SU-DHL-6 (cell line): ENCODE results near the gene GPR142.

Experiments
- H2AFZ ChIP-seq: fragments of 200-600 bp; sonication (generic); 2 replicates; pipeline ENCODE4 v1.6.1; 2014; ENCODE audit warnings: low read depth, mild to moderate bottlenecking, moderate library complexity, mixed read lengths, antibody characterized with exemption, low read length; ENCODE audit not compliant: severe bottlenecking
- H3F3A ChIP-seq: fragments of 200-600 bp; shearing (Covaris generic); 2 replicates; pipeline ENCODE4 v1.6.0; 2016; ENCODE audit warnings: antibody characterized with exemption, mild to moderate bottlenecking; ENCODE audit not compliant: insufficient read depth
- H3K27ac ChIP-seq: fragments of 200-600 bp; sonication (generic); 2 replicates; pipeline ENCODE4 v1.5.1; 2016; ENCODE audit warnings: low read depth, mild to moderate bottlenecking, low read length, moderate library complexity, mixed read lengths
- H3K27me3 ChIP-seq: fragments of 200-600 bp; sonication (generic), shearing (Covaris generic); 2 replicates; pipeline ENCODE4 v1.6.0; 2014; ENCODE audit warnings: mild to moderate bottlenecking, low read length
- H3K36me3 ChIP-seq: fragments of 200-600 bp; sonication (generic); 2 replicates; pipeline ENCODE4 v1.6.1; 2014; ENCODE audit warnings: mild to moderate bottlenecking, low read length, mixed read lengths
- H3K4me2 ChIP-seq: fragments of 300-600, 200-600 bp; shearing (Covaris generic), sonication (generic); 2 replicates; pipeline ENCODE4 v1.6.0; 2014; ENCODE audit warnings: low read length, low read depth, mild to moderate bottlenecking; ENCODE audit not compliant: poor library complexity, severe bottlenecking
- H3K4me3 ChIP-seq: fragments of 200-600 bp; sonication (generic); 2 replicates; pipeline ENCODE4 v1.5.1; 2014; ENCODE audit warnings: antibody characterized with exemption, low read length, mild to moderate bottlenecking, mixed read lengths; ENCODE audit not compliant: insufficient read depth, poor library complexity, severe bottlenecking
- H3K79me2 ChIP-seq: fragments of 200-600 bp; sonication (generic); 2 replicates; pipeline ENCODE4 v1.6.1; 2014; ENCODE audit warnings: mild to moderate bottlenecking, low read length, moderate library complexity; ENCODE audit not compliant: insufficient read depth
- H3K9ac ChIP-seq: fragments of 200-600 bp; sonication (generic); 2 replicates; pipeline ENCODE4 v1.7.0; 2014; ENCODE audit warnings: mild to moderate bottlenecking, low read length
- H3K9me2 ChIP-seq: fragments of 200-600 bp; sonication (generic); replicated peaks from 2 replicates; pipeline ENCODE4 v1.6.1; 2014; ENCODE audit warnings: low read length; ENCODE audit not compliant: insufficient read depth
- H3K9me3 ChIP-seq: fragments of 200-600 bp; sonication (generic); 2 replicates; pipeline ENCODE4 v1.6.1; 2014; ENCODE audit warnings: low read length, mixed read lengths; ENCODE audit not compliant: insufficient read depth
- H4K20me1 ChIP-seq: fragments of 200-600 bp; sonication (generic); 2 replicates; pipeline ENCODE4 v1.6.1; 2014; ENCODE audit warnings: low read depth, mild to moderate bottlenecking, antibody characterized with exemption, low read length, moderate library complexity, mixed read lengths
- EZH2phosphoT487 ChIP-seq: fragments of 200-600 bp; sonication (generic), shearing (Covaris generic); conservative IDR thresholded peaks from 2 replicates; pipeline ENCODE4 v1.6.1; 2018; ENCODE audit warnings: mild to moderate bottlenecking, antibody characterized with exemption, low read length, moderate library complexity, mixed read lengths
- TF ChIP-seq, protein P1 (sequence below): fragments of 200-600 bp; sonication (generic); IDR thresholded peaks from one replicate; pipeline ENCODE4 v1.5.1; 2017; ENCODE audit warnings: antibody characterized with exemption, mild to moderate bottlenecking, low read length, moderate library complexity; ENCODE audit not compliant: insufficient read depth, poor library complexity, severe bottlenecking

The GPR142 gene

DNA sequence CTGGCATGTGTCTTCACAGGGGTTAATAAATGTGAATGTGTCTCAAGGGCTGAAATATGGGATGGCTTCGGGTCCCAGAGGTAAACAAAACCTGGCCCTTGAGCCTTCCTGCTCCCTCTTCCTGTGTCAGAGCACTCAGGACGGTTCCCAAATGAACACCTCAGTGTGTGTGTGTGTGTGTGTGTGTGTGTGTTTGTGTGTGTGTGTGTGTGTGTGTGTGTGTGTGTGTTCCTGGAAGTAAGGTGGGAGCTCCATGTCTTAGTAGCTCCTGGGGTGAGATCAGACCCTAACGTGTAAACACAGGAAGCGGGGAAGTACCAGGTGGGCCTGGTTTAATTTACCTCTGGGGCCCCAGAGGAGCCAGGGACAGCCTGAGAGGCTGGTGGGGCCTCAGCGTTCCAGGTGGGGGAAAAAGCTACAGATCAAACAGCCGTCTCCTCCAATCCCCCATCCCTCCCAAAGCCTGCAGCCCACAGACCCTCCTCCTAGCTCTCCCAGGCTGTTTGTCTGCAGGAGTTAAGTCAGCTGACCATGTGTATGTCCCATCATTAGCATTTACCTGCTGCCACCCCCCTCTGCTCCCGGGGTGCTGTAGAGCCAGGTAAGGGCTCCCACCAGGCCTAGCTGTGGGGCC lies 35.2 kb upstream of the GPR142 start:
- Histone ChIP-seq H3K9me2 (no peaks in the 10 kb centered on the region), H3F3A (no peaks in the 10 kb centered on the region), H3K9ac (no peak overlapping the region), H4K20me1 (no peaks in the 10 kb centered on the region), H3K27me3 (no peaks in the 10 kb centered on the region), H3K79me2 (no peaks in the 10 kb centered on the region), H3K9me3 (no peaks in the 10 kb centered on the region), H3K4me2 (no peak overlapping the region), H3K27ac (no peak overlapping the region), H3K36me3 (no peaks in the 10 kb centered on the region), H3K4me3 (no peak overlapping the region), H2AFZ (no peak overlapping the region)
- TF ChIP-seq, protein P1, sequence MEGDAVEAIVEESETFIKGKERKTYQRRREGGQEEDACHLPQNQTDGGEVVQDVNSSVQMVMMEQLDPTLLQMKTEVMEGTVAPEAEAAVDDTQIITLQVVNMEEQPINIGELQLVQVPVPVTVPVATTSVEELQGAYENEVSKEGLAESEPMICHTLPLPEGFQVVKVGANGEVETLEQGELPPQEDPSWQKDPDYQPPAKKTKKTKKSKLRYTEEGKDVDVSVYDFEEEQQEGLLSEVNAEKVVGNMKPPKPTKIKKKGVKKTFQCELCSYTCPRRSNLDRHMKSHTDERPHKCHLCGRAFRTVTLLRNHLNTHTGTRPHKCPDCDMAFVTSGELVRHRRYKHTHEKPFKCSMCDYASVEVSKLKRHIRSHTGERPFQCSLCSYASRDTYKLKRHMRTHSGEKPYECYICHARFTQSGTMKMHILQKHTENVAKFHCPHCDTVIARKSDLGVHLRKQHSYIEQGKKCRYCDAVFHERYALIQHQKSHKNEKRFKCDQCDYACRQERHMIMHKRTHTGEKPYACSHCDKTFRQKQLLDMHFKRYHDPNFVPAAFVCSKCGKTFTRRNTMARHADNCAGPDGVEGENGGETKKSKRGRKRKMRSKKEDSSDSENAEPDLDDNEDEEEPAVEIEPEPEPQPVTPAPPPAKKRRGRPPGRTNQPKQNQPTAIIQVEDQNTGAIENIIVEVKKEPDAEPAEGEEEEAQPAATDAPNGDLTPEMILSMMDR = no peak
- TF ChIP-seq EZH2phosphoT487 = no peak

DNA sequence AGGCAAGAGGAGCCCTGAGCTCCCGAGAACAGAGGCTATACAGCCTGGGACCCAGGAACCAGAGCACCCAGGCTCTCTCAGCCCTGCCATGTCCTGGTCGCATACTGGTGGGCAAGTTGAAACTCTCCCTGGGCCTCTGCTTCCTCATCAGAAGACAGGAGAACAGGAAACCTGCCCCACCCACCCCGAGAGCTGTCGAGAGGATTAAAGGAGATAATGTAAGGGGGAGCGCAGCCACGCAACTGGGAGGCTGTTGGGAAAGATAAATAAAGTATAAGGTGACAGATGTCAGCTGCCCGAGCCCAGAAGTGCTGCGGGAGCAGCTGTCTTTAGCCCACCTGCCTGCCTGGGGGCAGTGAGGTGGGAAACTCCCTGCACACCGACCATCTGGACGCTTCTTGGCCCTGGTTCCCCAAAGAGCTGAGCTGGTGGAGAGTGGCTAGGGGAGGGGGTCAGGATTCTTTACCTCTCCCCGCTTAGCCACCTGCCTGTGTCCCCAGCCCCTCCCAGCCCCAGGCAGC lies 34.5 kb upstream of the GPR142 start:
- Histone ChIP-seq H3K27ac (no peak overlapping the region), H3K9me2 (no peaks in the 10 kb centered on the region), H2AFZ (no peak overlapping the region), H3K9me3 (no peaks in the 10 kb centered on the region), H3K9ac (no peak overlapping the region), H3F3A (no peaks in the 10 kb centered on the region), H3K4me2 (no peak overlapping the region), H3K79me2 (no peaks in the 10 kb centered on the region), H3K36me3 (no peaks in the 10 kb centered on the region), H3K4me3 (no peak overlapping the region), H3K27me3 (no peaks in the 10 kb centered on the region), H4K20me1 (no peaks in the 10 kb centered on the region)
- TF ChIP-seq, protein P1 = no peak
- TF ChIP-seq EZH2phosphoT487 = no peak

DNA sequence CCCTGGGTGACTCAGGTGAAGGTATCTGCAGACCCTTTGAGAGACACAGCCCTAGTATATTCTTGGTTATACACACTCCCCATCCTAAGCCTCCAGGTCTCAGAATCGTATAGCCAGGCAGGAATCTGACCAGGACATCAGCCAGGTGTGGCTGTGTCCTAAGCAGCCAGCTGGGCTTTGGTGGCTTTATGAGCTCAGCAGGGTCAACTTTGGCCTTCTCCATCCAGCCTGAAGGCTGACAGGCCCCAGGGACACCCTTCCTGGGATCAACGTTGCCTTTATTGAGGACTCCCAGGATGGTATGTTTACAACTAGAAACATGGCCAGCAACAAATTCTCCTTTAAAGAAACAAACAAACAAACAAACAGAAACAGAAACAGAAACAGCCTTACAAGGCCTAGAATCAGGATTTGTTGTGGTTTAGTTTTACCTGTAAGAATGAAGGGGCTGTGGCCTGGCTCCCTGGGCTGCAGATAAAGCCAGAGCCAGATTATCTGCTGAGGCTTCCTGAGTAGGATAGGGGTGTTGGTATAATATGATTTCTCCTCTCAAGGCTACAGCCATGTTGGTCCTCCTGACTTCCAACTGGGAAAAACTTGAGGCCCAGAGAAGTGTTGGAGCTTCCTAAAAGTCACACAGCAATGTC lies 32.8 kb upstream of the GPR142 start:
- Histone ChIP-seq H3K4me3 (no peak overlapping the region), H3K79me2 (no peaks in the 10 kb centered on the region), H3K9me2 (no peaks in the 10 kb centered on the region), H3K9me3 (no peaks in the 10 kb centered on the region), H4K20me1 (no peaks in the 10 kb centered on the region), H3K36me3 (no peaks in the 10 kb centered on the region), H3K9ac (no peak overlapping the region), H2AFZ (no peak overlapping the region), H3K4me2 (no peak overlapping the region), H3K27ac (no peak overlapping the region), H3F3A (no peaks in the 10 kb centered on the region), H3K27me3 (no peaks in the 10 kb centered on the region)
- TF ChIP-seq EZH2phosphoT487 = no peak
- TF ChIP-seq, protein P1 = no peak
